RPMI8226 (cell line): ENCODE measurements around the gene DCDC2C.

ENCODE experiments used
- DNase-seq: peaks from one replicate; pipeline ENCODE4 v3.0.0-alpha.2; 2015

The DCDC2C gene

GRCh38 chr2:3747826-3748225 is 44.5 kb downstream of the DCDC2C start:
- no peak for DNase-seq

- DNase-seq: no peak
Measured at GRCh38 chr2:3749201-3749600, 45.8 kb downstream of the DCDC2C start.

- no peak for DNase-seq
Measured at GRCh38 chr2:3751251-3751650, 47.9 kb downstream of the DCDC2C start.

GRCh38 chr2:3751806-3752205 is 48.4 kb downstream of the DCDC2C start:
- DNase-seq: no peak

- no peak for DNase-seq
Measured at GRCh38 chr2:3752376-3752775, 49.0 kb downstream of the DCDC2C start.

GRCh38 chr2:3753561-3753960 is 50.2 kb downstream of the DCDC2C start:
- DNase-seq: no peak

GRCh38 chr2:3754280-3754679 is 50.9 kb downstream of the DCDC2C start:
- DNase-seq: no peak

- DNase-seq: no peak
Measured at GRCh38 chr2:3754795-3755194, 51.4 kb downstream of the DCDC2C start.

- DNase-seq: no peak
Measured at GRCh38 chr2:3755277-3755676, 51.9 kb downstream of the DCDC2C start.

- DNase-seq: no peak
Measured at GRCh38 chr2:3756306-3756705, 52.9 kb downstream of the DCDC2C start.

- DNase-seq: no peak
Measured at GRCh38 chr2:3758906-3759305, 55.5 kb downstream of the DCDC2C start.

GRCh38 chr2:3759331-3759730 is 56.0 kb downstream of the DCDC2C start:
- DNase-seq: no peak

- DNase-seq: no peak
Measured at GRCh38 chr2:3759761-3760160, 56.4 kb downstream of the DCDC2C start.

GRCh38 chr2:3761272-3761671 is 57.9 kb downstream of the DCDC2C start:
- no peak for DNase-seq

- DNase-seq: no peak
Measured at GRCh38 chr2:3762771-3763447, 59.5 kb downstream of the DCDC2C start.

GRCh38 chr2:3766824-3767223 is 63.4 kb downstream of the DCDC2C start:
- DNase-seq: no peak

- DNase-seq: no peak
Measured at GRCh38 chr2:3768960-3769765, 65.8 kb downstream of the DCDC2C start.

- DNase-seq: no peak
Measured at GRCh38 chr2:3769766-3770165, 66.4 kb downstream of the DCDC2C start.

- DNase-seq: no peak
Measured at GRCh38 chr2:3770724-3771415, 67.5 kb downstream of the DCDC2C start.

- no peak for DNase-seq
Measured at GRCh38 chr2:3771576-3771975, 68.2 kb downstream of the DCDC2C start.

- DNase-seq: no peak
Measured at GRCh38 chr2:3774336-3774735, 71.0 kb downstream of the DCDC2C start.

- DNase-seq: no peak
Measured at GRCh38 chr2:3776311-3776710, 72.9 kb downstream of the DCDC2C start.

- no peak for DNase-seq
Measured at GRCh38 chr2:3777966-3778365, 74.6 kb downstream of the DCDC2C start.
